SK-N-SH treated with all-trans-retinoic acid at 6 μM for 48 hours (cell line): ENCODE data around the gene SMYD3.

Experiments
- ATAC-seq: fragments of 200-7000 bp; cut with Tn5 transposase; 3 replicates; pipeline ENCODE4 v1.9.1; 2020; ENCODE audit warnings: mild to moderate bottlenecking, moderate library complexity
- BACH2 ChIP-seq: fragments of 250-450 bp; sonication (Bioruptor Pico); IDR thresholded peaks from 2 replicates; pipeline ENCODE4 v1.9.0; 2021; ENCODE audit warnings: mild to moderate bottlenecking, borderline replicate concordance
- CSDC2 ChIP-seq: fragments of 250-450 bp; sonication (Bioruptor Pico); IDR thresholded peaks from 2 replicates; pipeline ENCODE4 v1.5.0; 2020; ENCODE audit warnings: mild to moderate bottlenecking, moderate library complexity
- ESRRG ChIP-seq: fragments of 250-450 bp; sonication (Bioruptor Pico); IDR thresholded peaks from 2 replicates; pipeline ENCODE4 v1.6.1; 2021; ENCODE audit warnings: mild to moderate bottlenecking
- GLIS3 ChIP-seq: fragments of 250-450 bp; sonication (Bioruptor Pico); IDR thresholded peaks from 2 replicates; pipeline ENCODE4 v1.5.0; 2020; ENCODE audit warnings: mild to moderate bottlenecking, moderate library complexity
- ISL1 ChIP-seq: fragments of 250-450 bp; sonication (Bioruptor Pico); IDR thresholded peaks from 2 replicates; pipeline ENCODE4 v2.1.2; 2022; ENCODE audit warnings: mild to moderate bottlenecking, moderate library complexity
- OSR1 ChIP-seq: fragments of 250-450 bp; sonication (Bioruptor Pico); IDR thresholded peaks from 2 replicates; pipeline ENCODE4 v1.8.0; 2022; ENCODE audit warnings: moderate library complexity, mild to moderate bottlenecking, inconsistent platforms
- RARB ChIP-seq: fragments of 250-450 bp; sonication (Bioruptor Pico); IDR thresholded peaks from 2 replicates; pipeline ENCODE4 v1.8.0; 2021; ENCODE audit warnings: mild to moderate bottlenecking, moderate library complexity
- SNAI2 ChIP-seq: fragments of 250-450 bp; sonication (Bioruptor Pico); IDR thresholded peaks from 2 replicates; pipeline ENCODE4 v1.5.0; 2020; ENCODE audit warnings: mild to moderate bottlenecking, moderate library complexity
- TOX ChIP-seq: fragments of 250-450 bp; sonication (Bioruptor Pico); IDR thresholded peaks from 2 replicates; pipeline ENCODE4 v1.8.0; 2021; ENCODE audit warnings: mild to moderate bottlenecking, moderate library complexity, borderline replicate concordance
- ZC3H10 ChIP-seq: fragments of 250-450 bp; sonication (Bioruptor Pico); IDR thresholded peaks from 2 replicates; pipeline ENCODE4 v1.5.1; 2021; ENCODE audit warnings: mild to moderate bottlenecking, moderate library complexity
- ZFP3 ChIP-seq: fragments of 250-450 bp; sonication (Bioruptor Pico); IDR thresholded peaks from 2 replicates; pipeline ENCODE4 v1.5.0; 2020; ENCODE audit warnings: mild to moderate bottlenecking, moderate library complexity
- ZFP30 ChIP-seq: fragments of 450-650 bp; formaldehyde crosslinking; IDR thresholded peaks from 2 replicates; pipeline ENCODE4 v1.5.0; 2022; ENCODE audit warnings: mild to moderate bottlenecking, moderate library complexity
- ZNF565 ChIP-seq: fragments of 450-650 bp; formaldehyde crosslinking; conservative IDR thresholded peaks from 2 replicates; pipeline ENCODE4 v1.5.0; 2020; ENCODE audit warnings: low read depth, mild to moderate bottlenecking, moderate library complexity
- ZNF70 ChIP-seq: fragments of 450-650 bp; formaldehyde crosslinking; IDR thresholded peaks from 2 replicates; pipeline ENCODE4 v1.5.0; 2020; ENCODE audit warnings: mild to moderate bottlenecking, moderate library complexity
- ZNF8 ChIP-seq: fragments of 450-650 bp; formaldehyde crosslinking; IDR thresholded peaks from 2 replicates; pipeline ENCODE4 v1.5.0; 2020; ENCODE audit warnings: mild to moderate bottlenecking, moderate library complexity
- TF ChIP-seq, protein P1 (sequence below): fragments of 250-450 bp; sonication (Bioruptor Pico); IDR thresholded peaks from 2 replicates; pipeline ENCODE4 v1.5.1; 2020; ENCODE audit warnings: low read depth, mild to moderate bottlenecking, moderate library complexity
- TF ChIP-seq, protein P2 (sequence below): fragments of 250-450 bp; sonication (Bioruptor Pico); IDR thresholded peaks from 2 replicates; pipeline ENCODE4 v1.8.0; 2021; ENCODE audit warnings: low read depth, mild to moderate bottlenecking, moderate library complexity, borderline replicate concordance
- TF ChIP-seq, protein P3 (sequence below): fragments of 250-450 bp; sonication (Bioruptor Pico); IDR thresholded peaks from 2 replicates; pipeline ENCODE4 v1.5.1; 2021; ENCODE audit warnings: mild to moderate bottlenecking, moderate library complexity
- TF ChIP-seq, protein P4 (sequence below): fragments of 250-450 bp; sonication (Bioruptor Pico); IDR thresholded peaks from 2 replicates; pipeline ENCODE4 v1.5.0; 2020; ENCODE audit warnings: mild to moderate bottlenecking, moderate library complexity
- TF ChIP-seq, protein P5 (sequence below): fragments of 250-450 bp; sonication (Bioruptor Pico); IDR thresholded peaks from 2 replicates; pipeline ENCODE4 v1.8.0; 2020; ENCODE audit warnings: mild to moderate bottlenecking, moderate library complexity, borderline replicate concordance

Gene SMYD3

DNA sequence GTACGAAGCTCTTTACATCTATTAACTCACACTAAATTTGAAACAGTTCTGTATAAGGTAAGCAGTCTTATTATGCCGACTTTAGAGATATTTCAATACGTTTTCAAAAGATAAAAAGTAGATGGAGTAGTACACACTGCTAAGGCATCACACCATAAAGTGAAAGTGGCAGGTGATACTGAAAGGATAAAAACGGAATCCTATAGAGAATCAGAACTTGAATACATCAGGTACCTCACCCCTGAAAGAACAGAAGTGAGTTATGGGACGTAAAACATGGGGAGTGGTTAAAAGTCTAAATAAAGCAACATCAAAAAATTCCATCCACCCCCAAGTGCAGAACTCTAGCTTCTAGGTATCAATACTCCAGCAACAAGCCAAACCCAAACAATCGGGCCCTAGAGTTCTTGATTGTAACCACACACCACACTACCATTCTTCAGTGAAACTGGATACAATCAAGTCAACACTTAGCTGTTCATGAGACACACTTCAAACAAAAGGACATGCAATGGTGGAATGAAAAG lies 142.6 kb downstream of the SMYD3 start:
- ATAC-seq: no peak
- TF ChIP-seq ZNF70: no peak

DNA sequence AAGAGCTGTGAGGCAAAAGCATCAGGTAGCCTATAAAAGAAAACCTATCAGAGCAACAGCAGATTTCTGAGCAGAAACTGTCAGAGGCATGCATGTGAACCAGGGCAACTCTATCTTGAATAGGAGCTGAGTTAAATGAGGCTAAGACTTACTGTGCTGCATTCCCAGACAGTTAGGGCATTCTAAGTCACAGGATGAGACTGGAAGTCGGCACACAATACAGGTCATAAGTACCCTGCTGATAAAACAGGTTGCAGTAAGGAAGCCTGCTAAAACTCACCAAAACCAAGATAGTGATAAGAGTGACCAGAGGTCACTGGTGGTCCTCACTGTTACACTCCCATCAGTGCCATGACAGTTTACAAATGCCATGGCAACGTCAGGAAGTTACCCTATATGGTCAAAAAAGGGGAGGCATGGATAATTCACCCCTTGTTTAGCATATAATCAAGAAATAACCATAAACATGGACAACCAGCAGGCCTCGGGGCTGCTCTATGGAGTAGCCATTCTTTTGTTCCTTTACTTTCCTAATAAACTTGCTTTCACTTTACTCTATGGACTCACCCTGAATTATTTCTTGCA lies 150.0 kb downstream of the SMYD3 start:
- ATAC-seq: peak; percentile 44; the same call in 2 of the 3 replicates

DNA sequence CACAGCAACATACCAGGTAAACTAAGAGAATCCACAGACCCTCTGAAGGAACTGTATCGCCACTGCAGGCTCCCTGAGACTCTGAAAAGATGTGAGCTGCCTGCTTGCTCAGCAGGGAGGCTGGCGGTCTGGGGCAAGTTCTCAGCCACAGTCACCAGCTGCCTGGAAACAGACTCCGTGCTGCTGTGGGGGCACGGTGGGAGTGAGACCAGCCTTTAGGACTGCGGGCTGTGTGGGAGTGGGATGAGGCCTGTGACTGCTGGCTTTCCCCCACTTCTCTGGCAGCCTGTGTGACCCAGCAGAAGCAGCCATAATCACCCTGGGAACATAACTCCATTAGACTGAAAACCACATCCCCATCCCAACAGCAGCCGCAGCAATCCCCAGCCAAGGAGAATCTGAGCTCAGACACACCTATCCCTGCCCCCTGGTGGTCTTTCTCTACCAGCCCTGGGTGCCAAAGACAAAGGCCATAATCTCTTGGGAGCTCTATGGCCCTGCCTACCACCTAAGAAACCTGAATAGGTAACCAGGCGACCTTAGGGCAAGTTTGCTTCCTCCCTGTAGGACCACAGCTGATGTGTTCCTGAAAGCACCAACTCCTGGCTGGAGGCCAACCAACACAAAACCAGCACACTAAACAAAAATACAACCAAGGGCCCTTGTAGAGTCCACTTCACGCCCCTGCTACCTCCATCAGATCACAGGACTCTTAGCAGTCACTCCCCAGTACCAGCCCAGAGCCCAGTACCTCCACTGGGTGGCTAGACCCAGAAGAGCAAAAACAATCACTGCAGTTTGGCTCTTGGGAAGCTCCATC lies 151.5 kb downstream of the SMYD3 start:
- TF ChIP-seq GLIS3 (CRISPR knock-in tag) (no peak), CSDC2 (no peak), ZNF8 (CRISPR knock-in tag) (no peak), ZFP30 (CRISPR knock-in tag) (no peak), TOX (CRISPR knock-in tag) (no peak), ZNF565 (no peak), SNAI2 (CRISPR knock-in tag) (no peak), OSR1 (CRISPR knock-in tag) (no peak), RARB (CRISPR knock-in tag) (no peak), ZFP3 (no peak), BACH2 (CRISPR knock-in tag) (no peak), ESRRG (CRISPR knock-in tag) (no peak), ISL1 (CRISPR knock-in tag) (no peak), ZNF70 (no peak)
- TF ChIP-seq, protein P1, sequence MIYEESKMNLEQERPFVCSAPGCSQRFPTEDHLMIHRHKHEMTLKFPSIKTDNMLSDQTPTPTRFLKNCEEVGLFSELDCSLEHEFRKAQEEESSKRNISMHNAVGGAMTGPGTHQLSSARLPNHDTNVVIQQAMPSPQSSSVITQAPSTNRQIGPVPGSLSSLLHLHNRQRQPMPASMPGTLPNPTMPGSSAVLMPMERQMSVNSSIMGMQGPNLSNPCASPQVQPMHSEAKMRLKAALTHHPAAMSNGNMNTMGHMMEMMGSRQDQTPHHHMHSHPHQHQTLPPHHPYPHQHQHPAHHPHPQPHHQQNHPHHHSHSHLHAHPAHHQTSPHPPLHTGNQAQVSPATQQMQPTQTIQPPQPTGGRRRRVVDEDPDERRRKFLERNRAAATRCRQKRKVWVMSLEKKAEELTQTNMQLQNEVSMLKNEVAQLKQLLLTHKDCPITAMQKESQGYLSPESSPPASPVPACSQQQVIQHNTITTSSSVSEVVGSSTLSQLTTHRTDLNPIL: no peak
- TF ChIP-seq, protein P2, sequence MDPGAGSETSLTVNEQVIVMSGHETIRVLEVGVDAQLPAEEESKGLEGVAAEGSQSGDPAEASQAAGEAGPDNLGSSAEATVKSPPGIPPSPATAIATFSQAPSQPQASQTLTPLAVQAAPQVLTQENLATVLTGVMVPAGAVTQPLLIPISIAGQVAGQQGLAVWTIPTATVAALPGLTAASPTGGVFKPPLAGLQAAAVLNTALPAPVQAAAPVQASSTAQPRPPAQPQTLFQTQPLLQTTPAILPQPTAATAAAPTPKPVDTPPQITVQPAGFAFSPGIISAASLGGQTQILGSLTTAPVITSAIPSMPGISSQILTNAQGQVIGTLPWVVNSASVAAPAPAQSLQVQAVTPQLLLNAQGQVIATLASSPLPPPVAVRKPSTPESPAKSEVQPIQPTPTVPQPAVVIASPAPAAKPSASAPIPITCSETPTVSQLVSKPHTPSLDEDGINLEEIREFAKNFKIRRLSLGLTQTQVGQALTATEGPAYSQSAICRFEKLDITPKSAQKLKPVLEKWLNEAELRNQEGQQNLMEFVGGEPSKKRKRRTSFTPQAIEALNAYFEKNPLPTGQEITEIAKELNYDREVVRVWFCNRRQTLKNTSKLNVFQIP: no peak
- TF ChIP-seq, protein P3, sequence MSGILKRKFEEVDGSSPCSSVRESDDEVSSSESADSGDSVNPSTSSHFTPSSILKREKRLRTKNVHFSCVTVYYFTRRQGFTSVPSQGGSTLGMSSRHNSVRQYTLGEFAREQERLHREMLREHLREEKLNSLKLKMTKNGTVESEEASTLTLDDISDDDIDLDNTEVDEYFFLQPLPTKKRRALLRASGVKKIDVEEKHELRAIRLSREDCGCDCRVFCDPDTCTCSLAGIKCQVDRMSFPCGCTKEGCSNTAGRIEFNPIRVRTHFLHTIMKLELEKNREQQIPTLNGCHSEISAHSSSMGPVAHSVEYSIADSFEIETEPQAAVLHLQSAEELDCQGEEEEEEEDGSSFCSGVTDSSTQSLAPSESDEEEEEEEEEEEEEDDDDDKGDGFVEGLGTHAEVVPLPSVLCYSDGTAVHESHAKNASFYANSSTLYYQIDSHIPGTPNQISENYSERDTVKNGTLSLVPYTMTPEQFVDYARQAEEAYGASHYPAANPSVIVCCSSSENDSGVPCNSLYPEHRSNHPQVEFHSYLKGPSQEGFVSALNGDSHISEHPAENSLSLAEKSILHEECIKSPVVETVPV (CRISPR knock-in tag): no peak
- TF ChIP-seq, protein P4, sequence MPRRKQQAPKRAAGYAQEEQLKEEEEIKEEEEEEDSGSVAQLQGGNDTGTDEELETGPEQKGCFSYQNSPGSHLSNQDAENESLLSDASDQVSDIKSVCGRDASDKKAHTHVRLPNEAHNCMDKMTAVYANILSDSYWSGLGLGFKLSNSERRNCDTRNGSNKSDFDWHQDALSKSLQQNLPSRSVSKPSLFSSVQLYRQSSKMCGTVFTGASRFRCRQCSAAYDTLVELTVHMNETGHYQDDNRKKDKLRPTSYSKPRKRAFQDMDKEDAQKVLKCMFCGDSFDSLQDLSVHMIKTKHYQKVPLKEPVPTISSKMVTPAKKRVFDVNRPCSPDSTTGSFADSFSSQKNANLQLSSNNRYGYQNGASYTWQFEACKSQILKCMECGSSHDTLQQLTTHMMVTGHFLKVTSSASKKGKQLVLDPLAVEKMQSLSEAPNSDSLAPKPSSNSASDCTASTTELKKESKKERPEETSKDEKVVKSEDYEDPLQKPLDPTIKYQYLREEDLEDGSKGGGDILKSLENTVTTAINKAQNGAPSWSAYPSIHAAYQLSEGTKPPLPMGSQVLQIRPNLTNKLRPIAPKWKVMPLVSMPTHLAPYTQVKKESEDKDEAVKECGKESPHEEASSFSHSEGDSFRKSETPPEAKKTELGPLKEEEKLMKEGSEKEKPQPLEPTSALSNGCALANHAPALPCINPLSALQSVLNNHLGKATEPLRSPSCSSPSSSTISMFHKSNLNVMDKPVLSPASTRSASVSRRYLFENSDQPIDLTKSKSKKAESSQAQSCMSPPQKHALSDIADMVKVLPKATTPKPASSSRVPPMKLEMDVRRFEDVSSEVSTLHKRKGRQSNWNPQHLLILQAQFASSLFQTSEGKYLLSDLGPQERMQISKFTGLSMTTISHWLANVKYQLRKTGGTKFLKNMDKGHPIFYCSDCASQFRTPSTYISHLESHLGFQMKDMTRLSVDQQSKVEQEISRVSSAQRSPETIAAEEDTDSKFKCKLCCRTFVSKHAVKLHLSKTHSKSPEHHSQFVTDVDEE (CRISPR knock-in tag): no peak
- no peak for ATAC-seq

DNA sequence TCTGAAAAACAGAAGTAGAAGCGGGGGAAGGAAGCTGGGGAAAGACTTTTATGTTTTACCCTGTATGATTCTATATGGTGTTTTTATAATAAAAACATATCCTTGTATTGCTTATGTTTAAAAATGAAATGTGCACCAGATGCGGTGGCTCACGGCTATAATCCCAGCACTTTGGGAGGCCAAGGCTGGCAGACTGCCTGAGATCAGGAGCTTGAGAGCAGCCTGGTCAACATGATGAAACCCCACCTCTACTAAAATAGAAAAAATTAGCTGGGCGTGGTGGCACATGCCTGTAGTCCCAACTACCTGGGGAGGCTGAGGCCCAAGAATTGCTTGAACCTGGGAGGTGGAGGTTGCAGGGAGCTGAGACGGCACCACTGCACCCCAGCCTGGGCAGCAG lies 155.4 kb downstream of the SMYD3 start:
- no peak for ATAC-seq
- TF ChIP-seq GLIS3 (CRISPR knock-in tag) (no peak), ZFP3 (no peak), OSR1 (CRISPR knock-in tag) (no peak), ZC3H10 (no peak), ESRRG (CRISPR knock-in tag) (no peak), CSDC2 (no peak), BACH2 (CRISPR knock-in tag) (no peak)
- TF ChIP-seq, protein P5, sequence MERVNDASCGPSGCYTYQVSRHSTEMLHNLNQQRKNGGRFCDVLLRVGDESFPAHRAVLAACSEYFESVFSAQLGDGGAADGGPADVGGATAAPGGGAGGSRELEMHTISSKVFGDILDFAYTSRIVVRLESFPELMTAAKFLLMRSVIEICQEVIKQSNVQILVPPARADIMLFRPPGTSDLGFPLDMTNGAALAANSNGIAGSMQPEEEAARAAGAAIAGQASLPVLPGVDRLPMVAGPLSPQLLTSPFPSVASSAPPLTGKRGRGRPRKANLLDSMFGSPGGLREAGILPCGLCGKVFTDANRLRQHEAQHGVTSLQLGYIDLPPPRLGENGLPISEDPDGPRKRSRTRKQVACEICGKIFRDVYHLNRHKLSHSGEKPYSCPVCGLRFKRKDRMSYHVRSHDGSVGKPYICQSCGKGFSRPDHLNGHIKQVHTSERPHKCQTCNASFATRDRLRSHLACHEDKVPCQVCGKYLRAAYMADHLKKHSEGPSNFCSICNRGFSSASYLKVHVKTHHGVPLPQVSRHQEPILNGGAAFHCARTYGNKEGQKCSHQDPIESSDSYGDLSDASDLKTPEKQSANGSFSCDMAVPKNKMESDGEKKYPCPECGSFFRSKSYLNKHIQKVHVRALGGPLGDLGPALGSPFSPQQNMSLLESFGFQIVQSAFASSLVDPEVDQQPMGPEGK (CRISPR knock-in tag): no peak
- TF ChIP-seq, protein P1: no peak
- TF ChIP-seq, protein P2: no peak
